ENCODE measurements around the gene NCK2.
A peak's percentile ranks its signal among the peaks of the same experiment; 100 is the strongest.

NCK2 gene

DNA sequence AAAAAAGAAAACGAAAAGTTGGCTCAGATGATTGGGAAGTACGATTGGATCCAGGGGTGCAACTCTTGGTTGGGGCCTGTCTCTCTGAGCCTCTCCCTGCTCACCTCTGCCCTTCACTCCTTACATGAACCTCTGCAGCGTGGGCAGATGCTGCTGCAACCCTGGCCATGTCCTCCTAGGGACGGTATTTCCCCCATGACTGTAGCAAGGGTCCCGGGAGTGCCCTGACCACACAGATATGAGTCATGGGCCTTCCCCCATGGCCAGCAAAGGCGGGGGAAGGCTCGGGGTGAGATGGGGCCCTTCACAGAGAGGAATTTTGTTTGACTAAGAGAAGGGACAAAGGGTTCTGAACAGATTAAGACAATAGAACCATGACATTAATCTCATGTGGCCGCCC, 129.0 kb downstream of the NCK2 start:
- peak; percentile 65 for DNase-seq (ENCODE audit: low read depth)

DNA sequence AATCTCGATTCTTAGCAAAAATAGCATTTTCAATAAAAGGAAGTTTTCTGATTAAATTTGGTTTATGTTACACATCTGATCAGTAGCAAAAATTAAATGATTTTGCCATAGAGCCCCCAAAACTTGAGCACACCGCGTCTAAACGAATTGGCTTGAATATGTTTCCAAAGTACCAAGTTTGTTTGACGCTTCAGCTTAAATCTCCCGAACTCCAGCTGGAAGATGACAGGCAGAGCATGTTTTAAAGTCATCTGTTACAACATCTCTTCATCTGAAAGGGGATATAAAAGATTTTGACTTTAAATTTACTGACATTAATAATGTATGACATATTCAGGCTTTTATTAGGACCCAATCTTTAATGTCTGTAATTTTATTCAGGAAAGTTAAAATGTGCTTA, 129.8 kb downstream of the NCK2 start:
- DNase-seq (ENCODE audit: low read depth), result no peak

DNA sequence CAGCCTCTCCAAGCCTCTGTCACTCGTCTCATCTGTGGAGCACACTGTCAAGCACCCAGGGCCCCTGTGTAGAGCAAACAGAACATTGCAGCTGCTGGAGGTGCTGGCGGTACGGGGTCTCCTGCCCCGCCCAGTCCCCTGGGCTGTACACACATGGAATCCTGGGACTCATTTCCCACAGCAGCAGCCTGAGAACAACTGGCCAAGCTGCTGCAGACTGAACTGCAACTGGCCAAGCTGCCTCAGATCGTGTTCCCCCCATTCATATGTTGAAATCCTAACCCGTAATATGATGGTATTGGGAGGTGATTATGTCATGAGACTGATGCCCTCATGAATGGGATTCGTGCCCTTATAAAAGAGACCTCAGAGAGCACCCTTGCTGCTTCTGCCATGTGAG, 130.5 kb downstream of the NCK2 start:
- no peak for DNase-seq (ENCODE audit: low read depth)

DNA sequence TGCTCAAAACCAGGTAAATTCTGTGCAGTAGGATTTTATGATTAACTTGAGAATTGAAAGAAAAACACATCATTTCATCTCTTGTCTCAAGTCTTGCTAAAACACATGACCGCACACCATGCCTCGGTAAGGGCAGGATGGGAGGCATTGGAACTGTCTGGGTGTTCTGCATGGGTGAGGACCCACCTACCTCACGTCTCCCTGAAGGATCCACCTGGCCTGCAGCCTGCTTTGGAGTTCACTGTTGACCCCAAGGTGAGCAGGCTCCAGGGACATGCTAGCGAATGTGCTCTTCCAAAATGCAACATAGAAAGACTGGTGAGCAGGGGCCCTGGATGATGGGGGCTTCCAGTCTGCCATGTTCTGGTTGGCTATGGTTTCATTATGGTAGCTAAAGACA, 131.5 kb downstream of the NCK2 start:
- DNase-seq (ENCODE audit: low read depth), result no peak

DNA sequence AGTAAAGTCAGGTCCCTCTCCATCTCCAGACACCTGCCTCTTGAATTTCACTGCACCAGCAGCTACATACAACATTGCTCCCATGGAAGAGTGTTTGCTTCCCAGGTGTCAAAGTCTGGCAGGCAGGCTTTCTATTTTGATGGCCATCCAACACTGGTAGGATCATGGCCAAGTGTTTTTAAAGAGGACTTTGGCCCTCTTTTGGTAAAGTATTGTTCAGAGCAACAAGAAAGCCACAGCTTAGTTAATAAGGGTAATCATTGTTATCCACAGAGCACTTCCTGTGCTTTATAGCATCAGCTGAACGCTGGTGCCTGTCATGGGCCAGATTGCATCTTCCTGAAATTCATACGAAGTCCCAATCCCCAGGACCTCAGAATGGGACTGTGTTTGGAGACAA, 133.2 kb downstream of the NCK2 start:
- no peak for DNase-seq (ENCODE audit: low read depth)

DNA sequence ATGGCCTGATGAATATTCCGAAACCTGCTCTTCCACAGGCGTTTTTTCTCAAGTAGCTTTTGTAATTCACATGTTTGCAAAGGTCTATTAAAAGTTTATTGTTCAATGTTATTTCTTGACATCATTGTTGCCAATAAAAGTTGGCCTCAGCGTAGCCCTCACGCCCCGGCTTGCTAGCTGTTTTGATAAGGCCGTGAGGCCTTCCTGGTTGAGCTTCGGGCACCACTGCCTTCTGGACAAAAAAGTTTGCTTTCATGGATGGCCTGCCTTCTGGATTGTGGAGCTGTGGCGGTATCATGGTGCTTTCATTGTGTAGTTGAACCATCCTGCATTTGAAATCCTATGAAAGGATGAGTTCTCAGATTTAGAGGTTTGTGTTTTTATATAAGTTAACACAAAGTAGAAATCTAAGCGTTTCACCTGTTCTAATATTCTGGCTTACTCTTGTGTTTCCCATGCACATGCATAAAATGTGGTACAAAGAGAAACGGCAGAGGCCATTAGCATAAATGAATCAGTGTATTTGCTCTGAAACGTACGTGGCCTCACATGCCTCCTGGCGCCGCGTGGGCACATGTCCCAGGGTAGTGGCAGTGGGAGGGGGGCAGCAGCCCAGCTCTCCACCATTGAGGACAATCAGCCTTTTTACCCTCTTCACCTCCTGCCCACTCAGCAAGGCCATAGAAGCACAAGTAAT, 134.5 kb downstream of the NCK2 start:
- no peak for DNase-seq (ENCODE audit: low read depth)

DNA sequence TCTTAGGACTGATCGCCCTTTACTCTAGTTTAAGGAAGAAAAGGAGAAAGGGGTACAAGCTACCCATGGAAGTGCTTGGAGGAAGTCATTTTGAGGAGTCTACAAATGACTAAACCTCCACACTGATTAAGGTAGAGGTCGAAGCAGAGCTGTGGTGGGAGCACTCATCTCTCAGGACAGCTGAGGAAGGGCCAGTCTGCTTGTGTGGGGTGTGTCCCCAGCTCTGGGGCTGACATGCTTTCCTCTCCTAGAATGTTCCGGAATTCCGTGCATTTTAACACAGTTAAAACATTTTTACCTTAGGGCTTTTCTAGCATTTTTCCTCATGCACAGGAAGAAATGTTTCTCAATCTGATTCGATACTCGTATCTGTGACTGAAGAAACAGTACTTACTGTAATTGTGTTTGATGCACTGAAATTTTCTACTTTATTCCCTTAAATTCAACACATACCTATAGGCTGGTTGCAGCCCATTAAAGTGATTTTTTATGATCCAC, 135.1 kb downstream of the NCK2 start:
- DNase-seq (ENCODE audit: low read depth), result no peak

DNA sequence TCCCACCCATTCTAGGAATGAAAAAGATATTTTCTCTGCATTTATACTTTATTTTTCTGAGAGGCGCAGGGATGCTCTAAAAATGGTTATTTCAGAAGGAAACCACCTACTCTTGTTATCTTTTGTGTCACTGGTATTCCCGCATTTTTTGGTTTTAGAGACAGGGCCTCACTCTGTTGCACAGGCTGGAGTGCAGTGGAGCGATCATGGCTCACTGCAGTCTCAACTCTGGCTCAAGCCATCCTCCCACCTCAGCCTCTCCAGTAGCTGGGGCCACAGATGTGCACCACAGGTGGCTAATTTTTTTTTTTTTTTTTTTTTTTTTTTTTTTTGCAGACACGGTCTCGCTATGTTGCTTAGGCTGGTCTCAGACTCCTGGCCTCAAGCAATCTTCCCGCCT, 135.9 kb downstream of the NCK2 start:
- DNase-seq (ENCODE audit: low read depth), result no peak

DNA sequence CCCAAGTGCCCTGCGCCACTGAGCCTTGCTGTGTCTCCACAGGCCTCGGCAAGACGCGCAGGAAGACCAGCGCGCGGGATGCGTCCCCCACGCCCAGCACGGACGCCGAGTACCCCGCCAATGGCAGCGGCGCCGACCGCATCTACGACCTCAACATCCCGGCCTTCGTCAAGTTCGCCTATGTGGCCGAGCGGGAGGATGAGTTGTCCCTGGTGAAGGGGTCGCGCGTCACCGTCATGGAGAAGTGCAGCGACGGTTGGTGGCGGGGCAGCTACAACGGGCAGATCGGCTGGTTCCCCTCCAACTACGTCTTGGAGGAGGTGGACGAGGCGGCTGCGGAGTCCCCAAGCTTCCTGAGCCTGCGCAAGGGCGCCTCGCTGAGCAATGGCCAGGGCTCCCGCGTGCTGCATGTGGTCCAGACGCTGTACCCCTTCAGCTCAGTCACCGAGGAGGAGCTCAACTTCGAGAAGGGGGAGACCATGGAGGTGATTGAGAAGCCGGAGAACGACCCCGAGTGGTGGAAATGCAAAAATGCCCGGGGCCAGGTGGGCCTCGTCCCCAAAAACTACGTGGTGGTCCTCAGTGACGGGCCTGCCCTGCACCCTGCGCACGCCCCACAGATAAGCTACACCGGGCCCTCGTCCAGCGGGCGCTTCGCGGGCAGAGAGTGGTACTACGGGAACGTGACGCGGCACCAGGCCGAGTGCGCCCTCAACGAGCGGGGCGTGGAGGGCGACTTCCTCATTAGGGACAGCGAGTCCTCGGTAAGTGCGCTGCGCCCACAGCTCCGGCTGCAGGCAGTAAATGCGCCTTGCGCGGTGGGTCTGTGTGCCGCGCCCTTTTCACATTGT, 136.8 kb downstream of the NCK2 start:
- DNase-seq (ENCODE audit: low read depth), result no peak

DNA sequence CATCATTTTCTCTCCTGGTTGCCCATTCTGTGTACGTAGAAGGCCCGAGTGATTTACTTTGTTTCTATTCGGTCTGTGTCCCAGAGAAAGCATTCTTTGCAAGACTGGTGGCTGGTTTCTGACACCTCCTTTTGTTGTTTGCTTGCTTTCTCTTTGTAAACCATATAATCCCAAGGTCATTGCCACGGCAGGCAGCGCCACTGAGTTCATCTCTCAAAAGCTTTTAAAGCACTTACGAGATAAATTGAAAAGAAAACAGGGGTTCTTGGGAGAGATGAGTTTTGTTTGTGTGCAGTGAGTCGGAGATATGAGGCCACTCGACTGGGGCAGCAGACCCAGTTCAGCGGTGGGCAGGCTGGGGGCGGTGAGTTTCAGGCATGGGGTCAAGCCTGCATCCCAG, 137.6 kb downstream of the NCK2 start:
- no peak for DNase-seq (ENCODE audit: low read depth)

DNA sequence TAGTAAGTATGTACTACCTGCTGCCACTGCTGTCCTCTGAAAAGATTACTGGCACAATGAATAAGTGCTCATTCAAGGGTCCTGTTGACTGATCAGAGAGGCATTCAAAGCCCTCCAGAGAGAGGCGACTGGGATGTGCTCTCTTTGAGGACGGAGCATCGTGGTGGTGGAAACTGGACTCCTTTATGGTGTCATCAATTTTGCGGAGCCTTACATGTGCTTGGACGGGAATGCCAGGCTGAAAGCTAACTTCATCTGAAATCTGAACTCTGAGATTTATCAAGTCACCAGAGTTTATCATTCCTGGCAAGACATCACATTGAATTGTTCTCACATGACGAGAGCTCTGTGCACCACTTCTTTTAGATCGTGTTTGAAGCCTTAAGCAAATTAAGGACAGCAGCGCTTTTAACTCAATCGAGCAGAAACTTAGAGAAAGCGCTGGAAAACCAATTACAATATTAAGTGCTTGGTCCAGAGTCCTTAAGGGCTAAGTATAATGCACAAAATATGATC, 138.3 kb downstream of the NCK2 start:
- no peak for DNase-seq (ENCODE audit: low read depth)

DNA sequence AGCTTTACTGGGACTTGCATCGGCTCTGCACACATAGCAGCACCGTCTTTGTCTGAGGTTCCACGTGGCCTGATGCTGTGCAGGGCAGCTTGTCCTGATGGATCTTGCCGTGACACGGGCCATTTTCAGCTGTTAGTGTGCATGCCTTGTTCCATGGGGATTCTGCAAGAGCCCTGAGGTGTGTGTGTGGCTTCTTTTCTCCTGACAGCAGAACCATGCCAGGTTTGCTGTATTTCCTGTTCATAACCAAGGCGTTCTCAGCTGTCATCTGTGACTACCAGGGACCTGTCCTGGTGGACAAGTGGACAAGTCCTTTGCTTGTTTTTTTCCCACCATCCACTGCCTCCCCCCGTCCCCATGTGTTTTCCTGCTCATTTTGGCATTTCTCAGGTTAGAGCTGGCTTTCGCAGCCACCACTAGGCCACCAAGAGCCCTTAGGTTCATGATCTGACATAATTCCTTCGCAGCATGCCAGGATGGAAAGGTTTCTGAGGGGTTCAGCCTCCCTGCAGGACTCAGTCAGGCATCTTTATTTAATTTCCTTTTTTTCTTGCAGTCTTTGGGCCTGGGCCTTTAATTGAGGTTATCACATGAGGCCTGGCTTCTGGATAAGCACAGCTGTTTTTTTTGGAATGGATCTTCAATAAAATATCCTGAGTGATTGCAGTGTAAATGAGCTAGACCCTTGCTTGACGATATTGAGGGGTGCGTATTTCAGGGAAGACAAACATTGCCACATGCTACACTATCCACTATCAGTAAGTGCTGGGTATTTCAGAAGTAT, 139.4 kb downstream of the NCK2 start:
- DNase-seq (ENCODE audit: low read depth), result no peak

DNA sequence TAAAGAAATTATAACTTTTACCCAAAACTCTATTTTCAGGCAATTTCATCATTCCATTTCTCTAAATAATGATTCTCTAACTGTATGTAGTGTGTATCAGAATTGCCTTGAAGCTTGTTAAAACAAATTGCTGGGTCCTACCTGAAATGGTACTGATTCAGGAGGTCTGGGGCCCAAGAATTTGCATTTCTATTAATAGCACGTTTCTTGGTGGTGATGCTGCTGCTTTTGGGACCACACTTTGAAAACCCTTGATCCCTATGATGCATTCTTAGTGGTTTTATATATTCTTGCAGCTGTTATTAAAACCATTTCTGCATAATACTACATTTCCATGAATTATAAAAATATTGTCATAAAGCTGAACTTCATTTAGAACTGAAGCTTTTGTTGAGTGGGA, 140.7 kb downstream of the NCK2 start:
- no peak for DNase-seq (ENCODE audit: low read depth)

DNA sequence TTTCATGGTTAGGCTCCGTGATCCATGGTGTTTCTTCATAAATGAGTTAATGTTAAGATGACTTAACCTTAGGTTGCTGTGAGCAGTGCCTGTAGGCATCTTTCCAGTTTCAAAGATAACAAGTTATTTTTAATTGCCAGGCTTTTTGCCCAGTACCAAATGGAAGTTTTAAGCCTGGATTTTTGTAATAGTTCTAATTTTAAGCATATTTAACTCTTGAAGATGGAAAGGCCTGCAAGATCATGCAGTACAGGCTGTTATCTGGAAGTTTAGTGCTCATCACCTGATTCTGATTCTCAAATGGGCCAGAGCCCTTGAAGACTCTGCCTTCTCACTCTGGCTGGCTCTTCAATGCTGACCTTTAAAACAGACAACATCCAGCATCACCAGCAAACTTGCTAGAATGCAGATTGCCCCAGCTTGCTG, 141.3 kb downstream of the NCK2 start:
- no peak for DNase-seq (ENCODE audit: low read depth)

DNA sequence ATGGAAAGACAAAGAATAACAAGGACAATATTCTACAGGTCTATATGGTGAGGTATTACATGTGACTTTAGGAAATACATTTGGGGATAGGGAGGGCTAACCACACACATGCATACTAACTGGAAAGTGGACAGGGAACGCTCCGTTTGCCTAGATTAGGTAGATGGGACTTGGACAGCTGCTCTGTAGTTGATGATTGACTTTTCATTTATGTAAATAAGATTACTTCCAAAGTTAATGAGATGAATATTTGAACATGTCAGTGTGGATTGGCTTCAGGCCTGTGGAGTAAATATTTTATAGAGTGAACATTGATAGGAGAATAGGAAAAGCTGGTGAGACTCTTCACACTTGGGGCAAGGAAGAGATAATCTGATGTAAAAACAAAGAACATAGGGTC, 142.0 kb downstream of the NCK2 start:
- no peak for DNase-seq (ENCODE audit: low read depth)

DNA sequence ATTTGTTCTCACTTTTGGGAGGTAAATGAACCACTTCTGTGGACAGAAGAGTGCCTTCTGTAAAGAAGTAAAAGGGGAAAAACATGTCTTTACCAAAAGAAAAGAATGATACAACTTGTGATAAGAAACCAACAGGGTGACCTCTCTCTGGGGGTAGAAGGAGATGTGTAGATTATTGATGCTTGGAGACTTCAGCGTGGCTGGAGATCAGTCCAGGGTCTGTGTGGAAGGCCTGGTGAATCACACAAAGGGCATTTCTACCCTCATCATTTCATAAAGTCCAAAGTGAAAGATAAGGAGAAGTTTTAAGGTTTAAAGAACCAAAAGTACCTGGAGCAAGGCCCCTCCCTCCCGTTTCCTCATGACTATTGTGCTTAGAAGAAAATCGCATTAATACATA, 142.5 kb downstream of the NCK2 start:
- no peak for DNase-seq (ENCODE audit: low read depth)

DNA sequence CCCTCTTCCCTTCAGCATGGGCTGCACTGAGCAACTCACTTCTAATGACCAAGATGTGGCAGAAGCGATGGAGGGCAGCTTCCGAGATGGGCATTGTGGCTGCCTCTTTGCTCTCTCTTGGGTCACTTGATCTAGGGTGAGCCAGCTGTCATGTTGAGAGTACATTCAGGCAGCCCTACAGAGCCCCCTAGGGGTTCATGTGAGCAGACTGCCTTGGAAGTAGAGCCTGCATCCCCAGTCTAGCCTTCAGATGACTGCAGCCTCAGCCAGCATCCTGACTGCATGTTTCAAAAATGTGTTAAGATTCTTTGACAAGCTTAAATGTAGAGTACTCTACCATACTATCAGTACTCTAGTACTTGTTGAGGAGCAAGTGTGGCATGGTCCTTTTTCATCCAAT, 143.9 kb downstream of the NCK2 start:
- DNase-seq (ENCODE audit: low read depth), result no peak

DNA sequence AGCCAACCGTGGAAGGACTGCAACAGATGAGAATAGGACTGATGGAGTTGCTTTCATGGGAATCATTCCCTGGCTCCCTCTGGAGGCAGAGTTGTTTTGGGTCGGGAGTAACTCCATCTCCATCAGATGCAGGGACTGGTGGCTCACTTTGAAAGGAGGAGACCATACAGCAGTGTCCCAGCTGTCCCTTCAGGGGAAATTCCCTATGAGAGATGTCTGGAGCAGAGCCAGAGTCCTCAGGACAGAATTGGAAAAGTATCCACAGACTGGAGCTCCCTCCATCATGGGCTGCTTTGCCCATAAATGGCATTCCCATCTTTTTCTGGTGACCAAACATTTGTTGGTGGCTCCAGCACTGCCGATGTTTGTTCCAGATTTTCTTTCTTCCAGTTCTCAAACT, 144.3 kb downstream of the NCK2 start:
- no peak for DNase-seq (ENCODE audit: low read depth)

DNA sequence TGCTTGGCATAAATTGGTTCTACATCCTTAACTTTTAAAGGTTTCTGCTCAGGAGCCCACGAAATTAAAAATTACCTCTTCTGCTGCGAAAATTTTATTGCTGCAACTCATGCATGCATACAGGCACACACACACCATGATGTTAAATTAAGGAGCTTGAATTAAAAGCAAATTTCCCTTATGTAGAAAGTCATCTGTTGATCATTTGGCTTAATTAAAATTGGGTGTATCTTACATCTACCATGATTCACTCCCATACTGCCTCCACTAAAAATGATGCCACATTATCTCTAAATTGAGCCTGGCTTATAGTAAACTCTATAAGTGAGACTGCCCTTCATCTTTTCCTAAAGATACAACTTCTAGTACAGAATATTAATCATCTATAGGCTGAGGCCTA, 145.4 kb downstream of the NCK2 start:
- DNase-seq (ENCODE audit: low read depth), result no peak

DNA sequence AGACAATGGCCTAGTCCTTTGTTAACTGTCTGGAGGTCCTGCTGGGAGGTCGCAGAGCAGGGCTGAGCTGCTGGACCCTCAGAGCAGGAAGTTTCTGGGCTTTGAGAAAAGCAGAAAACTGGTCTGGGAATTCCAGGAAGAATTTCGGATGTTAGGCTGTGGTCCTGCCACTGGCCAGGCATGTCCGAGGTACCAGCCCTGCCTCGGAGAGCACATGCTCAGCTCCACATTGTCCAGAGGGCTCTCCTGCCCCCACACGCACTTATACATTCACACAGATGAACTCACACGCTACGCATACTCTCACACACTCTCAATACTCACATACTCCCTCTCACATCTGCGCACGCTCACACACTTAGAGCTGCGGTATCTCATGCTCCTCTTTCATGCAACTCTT, 146.1 kb downstream of the NCK2 start:
- DNase-seq (ENCODE audit: low read depth), result no peak

DNA sequence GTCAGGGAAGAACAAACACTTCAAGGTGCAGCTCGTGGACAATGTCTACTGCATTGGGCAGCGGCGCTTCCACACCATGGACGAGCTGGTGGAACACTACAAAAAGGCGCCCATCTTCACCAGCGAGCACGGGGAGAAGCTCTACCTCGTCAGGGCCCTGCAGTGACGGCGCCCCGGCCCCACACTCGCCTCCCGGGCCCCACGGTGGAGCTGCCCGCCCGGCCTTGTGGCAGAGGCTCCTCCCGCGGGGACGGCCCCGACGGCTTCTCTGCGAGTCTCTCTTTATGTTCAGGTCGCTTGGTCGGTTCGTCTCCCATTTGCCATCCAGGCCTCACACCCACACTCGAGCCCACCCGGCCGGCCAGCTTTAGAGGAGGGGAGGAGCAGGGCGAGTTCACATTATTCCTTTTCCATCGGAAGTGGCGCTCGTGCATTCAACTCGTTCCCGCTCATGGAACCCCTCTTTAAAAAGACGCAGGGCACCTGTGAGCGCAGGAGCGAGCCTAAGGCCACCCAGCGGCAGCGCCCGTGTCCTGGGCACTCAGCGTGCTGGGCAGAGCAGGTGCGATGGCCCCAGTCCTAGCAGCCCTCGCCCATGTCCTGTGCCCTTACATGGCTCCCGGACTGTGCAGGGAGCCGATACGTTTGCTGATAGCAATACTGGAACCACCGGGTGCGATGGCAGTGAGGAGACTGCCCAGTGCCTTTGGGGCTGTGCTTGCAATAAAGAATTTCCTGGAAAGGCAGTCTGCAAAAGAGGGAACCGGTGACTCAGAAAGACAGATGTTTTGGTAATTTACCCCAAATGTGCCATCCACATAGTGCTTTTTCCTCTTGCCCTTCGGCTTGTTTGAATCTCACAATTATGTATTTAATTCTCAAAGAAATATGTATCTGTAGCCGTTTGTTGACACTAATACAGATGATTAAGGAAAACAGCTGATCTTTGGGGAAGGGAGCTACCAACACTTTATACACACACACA, 148.6 kb downstream of the NCK2 start:
- no peak for DNase-seq (ENCODE audit: low read depth)
